IPS-18c (cell line): ENCODE results near the gene PRRT3.
A peak's percentile ranks its signal among the peaks of the same experiment; 100 is the strongest.
"Not testable (repeated sequence)": the region's sequence is repeated elsewhere in the genome, so short reads cannot be mapped to it uniquely, and the experiment has no call there.

Experiments
- H3K4me3 ChIP-seq: 2 replicates; pipeline ENCODE4 v1.7.0; 2013; ENCODE audit warnings: low read depth, mild to moderate bottlenecking, low read length, moderate library complexity; ENCODE audit not compliant: insufficient read depth
- H3K9me3 ChIP-seq: one replicate; pipeline ENCODE4 v1.6.1; 2013; ENCODE audit warnings: mild to moderate bottlenecking, low read length, moderate library complexity; ENCODE audit not compliant: control insufficient read depth, insufficient read depth

PRRT3 gene

GRCh38 chr3:9911863-9912262 is 40.3 kb downstream of the PRRT3 start:
- Histone ChIP-seq H3K9me3 (no peaks in the 10 kb centered on the region), H3K4me3 (no peak overlapping the region)

GRCh38 chr3:9909221-9910013 is 42.8 kb downstream of the PRRT3 start:
- Histone ChIP-seq H3K9me3 (no peaks in the 10 kb centered on the region), H3K4me3 (no peak overlapping the region)

- Histone ChIP-seq H3K9me3 (no peaks in the 10 kb centered on the region), H3K4me3 (no peak overlapping the region)
Observed at GRCh38 chr3:9908286-9908685, 43.9 kb downstream of the PRRT3 start.

- H3K9me3 ChIP-seq, result no peaks in the 10 kb centered on the region
- no peak overlapping the region for H3K4me3 ChIP-seq
Observed at GRCh38 chr3:9906480-9906879, 45.7 kb downstream of the PRRT3 start.

- Histone ChIP-seq H3K9me3 (no peaks in the 10 kb centered on the region), H3K4me3 (no peak overlapping the region)
Observed at GRCh38 chr3:9903904-9904303, 48.3 kb downstream of the PRRT3 start.

- H3K4me3 ChIP-seq, result no peak overlapping the region
- H3K9me3 ChIP-seq, result no peaks in the 10 kb centered on the region
Observed at GRCh38 chr3:9903238-9903624, 49.0 kb downstream of the PRRT3 start.

GRCh38 chr3:9902372-9903237 is 49.6 kb downstream of the PRRT3 start, which contains the start of gene IL17RE:
TSS of gene IL17RE (plus strand) at chr3:9902848. CDS start at chr3:9902933, 85 bp downstream.
- Histone ChIP-seq H3K4me3 (peak within 1 kb of the TSS; percentile 15; the same call in 1 of the 2 replicates), H3K9me3 (no peaks in the 10 kb centered on the region)

- Histone ChIP-seq H3K9me3 (no peaks in the 10 kb centered on the region), H3K4me3 (no peak overlapping the region)
Observed at GRCh38 chr3:9901967-9902366, 50.2 kb downstream of the PRRT3 start.

- not testable (repeated sequence) for H3K4me3 ChIP-seq, H3K9me3 ChIP-seq
Observed at GRCh38 chr3:9900965-9901415, 51.2 kb downstream of the PRRT3 start.

- no peak overlapping the region for H3K4me3 ChIP-seq
- H3K9me3 ChIP-seq, result no peaks in the 10 kb centered on the region
Observed at GRCh38 chr3:9899289-9899791, 52.9 kb downstream of the PRRT3 start.

GRCh38 chr3:9898467-9899241 is 53.6 kb downstream of the PRRT3 start:
- no peak overlapping the region for H3K4me3 ChIP-seq
- no peaks in the 10 kb centered on the region for H3K9me3 ChIP-seq

- no peak overlapping the region for H3K4me3 ChIP-seq
Observed at GRCh38 chr3:9897408-9898372, 54.5 kb downstream of the PRRT3 start.

GRCh38 chr3:9896755-9897407 is 55.3 kb downstream of the PRRT3 start:
- H3K9me3 ChIP-seq, H3K4me3 ChIP-seq: not testable (repeated sequence)

More at GRCh38 chr3:9897408-9898372, 54.5 kb downstream of the PRRT3 start:
- H3K9me3 ChIP-seq, result no peaks in the 10 kb centered on the region

- H3K9me3 ChIP-seq, H3K4me3 ChIP-seq: not testable (repeated sequence)
Observed at GRCh38 chr3:9895715-9896114, 56.5 kb downstream of the PRRT3 start.
